Kidney tubule cell (primary cell): ENCODE results near the gene TBX10.
"Not testable (repeated sequence)": the region's sequence is repeated elsewhere in the genome, so short reads cannot be mapped to it uniquely, and the experiment has no call there.

Experiments
- DNase-seq: peaks from one replicate; pipeline ENCODE4 v3.0.0-alpha.2; 2018; ENCODE audit warnings: low spot score

Gene TBX10

DNA sequence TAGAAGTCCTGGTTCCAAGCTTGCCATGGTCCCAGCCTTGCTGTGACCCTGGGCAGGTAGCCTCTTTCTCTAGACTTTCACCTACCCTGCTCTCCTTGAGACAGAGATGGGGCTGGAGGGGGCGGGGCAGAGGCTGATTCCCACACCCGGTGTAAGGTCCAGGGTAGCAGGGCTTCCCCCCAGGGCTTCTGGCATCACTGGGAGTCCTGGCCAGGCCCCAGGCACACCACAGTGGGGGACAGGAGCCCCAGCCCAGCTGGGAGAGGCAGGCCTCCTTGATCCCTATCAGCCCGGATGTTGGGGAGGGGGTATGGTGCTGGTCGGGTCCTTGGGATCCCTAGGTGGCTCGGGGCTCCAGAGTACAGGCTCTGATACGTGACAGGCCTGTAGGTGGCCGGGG lies 8.2 kb downstream of the TBX10 start:
- DNase-seq, result no peak

GRCh38 chr11:67630943-67631331 lies 8.6 kb downstream of the TBX10 start:
- DNase-seq, result no peak

- DNase-seq, result peak; percentile 97
Measured at GRCh38 chr11:67630228-67630942, 9.2 kb downstream of the TBX10 start.

GRCh38 chr11:67629386-67630227 lies 10.0 kb downstream of the TBX10 start, which contains the start of gene NUDT8:
Gene NUDT8, minus strand, starts transcription at chr11:67629937. Its CDS starts 26 bp downstream, at chr11:67629911.
- peak; percentile 86 for DNase-seq

GRCh38 chr11:67628710-67629385 lies 10.7 kb downstream of the TBX10 start:
- no peak for DNase-seq

DNA sequence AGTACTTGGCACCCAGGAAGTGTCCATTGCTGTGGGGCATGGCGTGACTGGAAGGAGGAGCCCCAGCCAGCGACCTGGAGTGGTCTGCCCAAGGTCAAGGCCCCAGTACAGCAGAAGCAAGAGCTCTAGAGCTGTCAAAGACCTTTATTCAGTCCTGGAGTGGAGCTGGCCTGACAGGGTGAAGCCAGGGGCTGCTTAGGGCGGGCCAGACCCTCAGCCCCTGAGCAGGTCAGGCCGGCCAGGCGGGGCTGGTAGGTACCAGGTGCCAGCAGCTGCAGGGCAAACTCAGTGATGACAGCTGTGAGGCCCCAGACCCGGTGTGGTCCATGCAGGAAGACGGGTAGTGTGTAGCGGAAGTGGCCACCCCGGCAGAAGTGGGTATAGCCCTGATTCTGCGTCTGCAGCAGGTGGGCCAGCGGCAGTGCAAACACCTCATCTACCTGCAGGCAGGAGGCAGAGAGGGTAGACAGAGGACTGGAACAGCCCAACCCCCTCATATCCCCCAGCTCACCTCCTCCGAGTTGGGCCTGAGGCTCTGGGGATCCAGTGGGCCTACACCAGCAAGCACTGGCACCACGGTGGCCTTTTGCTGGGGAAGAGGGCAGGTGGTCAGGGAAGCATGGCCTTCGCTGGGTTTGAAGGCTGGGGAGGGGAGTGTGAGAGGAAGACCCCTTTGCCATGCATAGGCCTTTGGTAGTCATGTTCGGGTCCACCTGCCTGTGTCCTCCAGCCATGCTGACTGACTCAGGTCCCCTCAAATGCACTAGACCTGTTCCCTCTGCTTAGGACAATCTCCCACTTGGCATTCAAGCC lies 11.5 kb downstream of the TBX10 start:
- no peak for DNase-seq

- no peak for DNase-seq
Measured at GRCh38 chr11:67627441-67627811, 12.1 kb downstream of the TBX10 start.

DNA sequence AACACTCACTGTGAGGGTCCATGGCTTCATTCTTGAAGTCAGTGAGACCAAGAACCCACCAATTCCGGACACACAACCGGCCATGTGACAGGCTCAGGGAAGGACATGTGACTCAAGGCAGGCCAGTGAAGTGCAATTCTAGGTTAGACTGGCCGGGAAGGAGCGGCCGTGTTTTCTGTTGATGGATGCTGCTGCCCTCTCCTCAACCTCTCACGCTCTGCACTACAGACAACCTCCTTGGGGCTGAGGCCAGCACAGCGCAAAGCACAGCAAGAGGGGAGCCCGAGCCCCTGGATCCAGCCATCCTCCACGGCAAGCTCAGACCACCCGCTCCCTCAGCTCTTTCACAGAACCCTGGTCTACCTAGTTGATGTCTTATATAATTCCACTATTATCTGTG lies 12.6 kb downstream of the TBX10 start:
- no peak for DNase-seq

GRCh38 chr11:67626131-67626833 lies 13.3 kb downstream of the TBX10 start:
- DNase-seq, result not testable (repeated sequence)

GRCh38 chr11:67623795-67624194 lies 15.8 kb downstream of the TBX10 start:
- not testable (repeated sequence) for DNase-seq

DNA sequence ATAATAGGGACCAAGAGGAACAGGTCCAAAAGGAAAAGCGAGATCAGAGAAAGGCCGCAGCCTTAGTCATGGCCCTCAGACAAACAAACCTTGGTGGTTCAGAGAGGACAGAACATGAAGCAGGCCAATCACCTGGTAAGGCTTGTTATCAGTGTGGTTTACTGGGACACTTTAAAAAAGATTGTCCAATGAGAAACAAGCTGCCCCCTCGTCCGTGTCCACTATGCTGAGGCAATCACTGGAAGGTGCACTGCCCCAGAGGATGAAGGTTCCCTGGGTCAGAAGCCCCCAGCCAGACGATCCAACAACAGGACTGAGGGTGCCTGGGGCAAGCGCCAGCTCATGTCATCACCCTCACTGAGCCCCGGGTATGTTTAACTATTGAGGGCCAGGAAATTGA lies 16.7 kb downstream of the TBX10 start:
- DNase-seq, result not testable (repeated sequence)

DNA sequence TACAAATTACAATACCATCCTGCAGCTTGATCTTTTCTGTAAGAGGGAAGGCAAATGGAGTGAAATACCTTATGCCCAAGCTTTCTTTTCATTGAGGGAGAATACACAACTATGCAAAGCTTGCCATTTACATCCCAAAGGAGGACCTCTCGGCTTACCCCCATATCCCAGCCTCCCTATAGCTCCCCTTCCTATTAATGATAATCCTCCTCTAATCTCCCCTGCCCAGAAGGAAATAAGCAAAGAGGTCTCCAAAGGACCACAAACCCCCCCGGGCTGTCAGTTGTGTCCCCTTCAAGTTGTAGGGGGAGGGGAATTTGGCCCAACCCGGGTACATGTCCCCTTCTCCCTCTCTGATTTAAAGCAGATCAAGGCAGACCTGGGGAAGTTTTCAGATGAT lies 17.6 kb downstream of the TBX10 start:
- DNase-seq, result not testable (repeated sequence)

DNA sequence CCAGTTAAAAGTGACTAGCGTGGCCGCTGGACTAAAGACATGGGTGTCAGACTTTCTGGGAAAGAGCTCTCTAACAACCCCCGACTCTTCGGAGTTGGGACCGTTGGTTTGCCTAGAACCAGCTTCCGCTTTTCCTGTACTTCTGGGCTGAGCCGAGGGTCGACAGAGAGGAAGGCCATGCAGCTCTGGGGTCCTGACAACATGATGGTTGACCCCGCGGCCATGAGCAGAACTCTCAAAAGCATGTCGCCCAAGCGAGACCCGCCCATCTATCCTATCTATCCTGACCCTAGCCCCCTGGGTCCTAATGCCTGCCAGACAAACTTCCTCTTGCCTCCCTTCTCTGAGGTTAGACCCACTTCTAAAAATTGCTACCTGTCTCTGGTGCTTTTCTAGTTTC lies 18.9 kb downstream of the TBX10 start:
- DNase-seq, result not testable (repeated sequence)

DNA sequence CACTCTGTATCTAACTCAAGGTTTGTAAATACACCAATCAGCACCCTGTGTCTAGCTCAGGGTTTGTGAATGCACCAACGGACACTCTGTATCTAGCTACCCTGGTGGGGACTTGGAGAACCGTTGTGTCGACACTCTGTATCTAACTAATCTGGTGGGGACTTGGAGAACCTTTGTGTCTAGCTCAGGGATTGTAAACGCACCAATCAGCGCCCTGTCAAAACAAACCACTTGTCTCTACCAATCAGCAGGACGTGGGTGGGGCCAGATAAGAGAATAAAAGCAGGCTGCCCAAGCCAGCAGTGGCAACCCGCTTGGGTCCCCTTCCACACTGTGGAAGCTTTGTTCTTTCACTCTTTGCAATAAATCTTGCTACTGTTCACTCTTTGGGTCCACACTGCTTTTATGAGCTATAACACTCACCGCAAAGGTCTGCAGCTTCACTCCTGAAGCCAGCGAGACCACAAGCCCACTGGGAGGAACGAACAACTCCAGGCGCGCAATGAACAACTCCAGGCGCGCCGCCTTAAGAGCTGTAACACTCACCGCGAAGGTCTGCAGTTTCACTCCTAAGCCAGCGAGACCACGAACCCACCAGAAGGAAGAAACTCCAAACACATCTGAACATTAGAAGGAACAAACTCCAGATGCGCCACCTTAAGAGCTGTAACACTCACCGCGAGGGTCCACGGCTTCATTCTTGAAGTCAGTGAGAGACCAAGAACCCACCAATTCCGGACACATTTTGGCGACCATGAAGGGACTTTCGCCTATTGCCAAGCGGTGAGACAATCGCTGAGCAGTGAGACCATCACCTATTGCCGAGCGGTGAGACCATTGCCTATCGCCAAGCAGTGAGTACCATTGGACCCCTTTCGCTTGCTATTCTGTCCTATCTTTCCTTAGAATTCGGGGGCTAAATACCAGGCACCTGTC lies 19.6 kb downstream of the TBX10 start:
- DNase-seq, result not testable (repeated sequence)

DNA sequence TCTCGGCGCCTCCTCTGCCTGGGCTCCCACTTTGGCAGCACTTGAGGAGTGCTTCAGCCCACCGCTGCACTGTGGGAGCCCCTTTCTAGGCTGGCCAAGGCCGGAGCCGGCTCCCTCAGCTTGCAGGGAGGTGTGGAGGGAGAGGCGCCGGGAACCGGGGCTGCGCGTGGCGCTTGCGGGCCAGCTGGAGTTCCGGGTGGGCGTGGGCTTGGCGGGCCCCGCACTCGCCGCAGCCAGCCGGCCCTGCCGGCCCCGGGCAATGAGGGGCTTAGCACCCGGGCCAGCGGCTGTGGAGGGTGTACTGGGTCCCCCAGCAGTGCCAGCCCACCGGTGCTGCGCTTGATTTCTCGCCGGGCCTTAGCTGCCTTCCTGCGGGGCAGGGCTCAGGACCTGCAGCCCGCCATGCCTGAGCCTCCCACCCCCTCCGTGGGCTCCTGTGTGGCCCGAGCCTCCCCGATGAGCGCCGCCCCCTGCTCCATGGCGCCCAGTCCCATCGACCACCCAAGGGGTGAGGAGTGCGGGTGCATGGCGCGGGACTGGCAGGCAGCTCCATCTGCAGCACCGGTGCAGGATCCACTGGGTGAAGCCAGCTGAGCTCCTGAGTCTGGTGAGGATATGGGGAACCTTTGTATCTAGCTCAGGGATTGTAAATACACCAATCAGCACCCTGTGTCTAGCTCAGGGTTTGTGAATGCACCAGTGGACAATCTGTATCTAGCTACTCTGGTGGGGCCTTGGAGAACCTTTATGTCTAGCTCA lies 20.5 kb downstream of the TBX10 start:
- DNase-seq, result not testable (repeated sequence)

DNA sequence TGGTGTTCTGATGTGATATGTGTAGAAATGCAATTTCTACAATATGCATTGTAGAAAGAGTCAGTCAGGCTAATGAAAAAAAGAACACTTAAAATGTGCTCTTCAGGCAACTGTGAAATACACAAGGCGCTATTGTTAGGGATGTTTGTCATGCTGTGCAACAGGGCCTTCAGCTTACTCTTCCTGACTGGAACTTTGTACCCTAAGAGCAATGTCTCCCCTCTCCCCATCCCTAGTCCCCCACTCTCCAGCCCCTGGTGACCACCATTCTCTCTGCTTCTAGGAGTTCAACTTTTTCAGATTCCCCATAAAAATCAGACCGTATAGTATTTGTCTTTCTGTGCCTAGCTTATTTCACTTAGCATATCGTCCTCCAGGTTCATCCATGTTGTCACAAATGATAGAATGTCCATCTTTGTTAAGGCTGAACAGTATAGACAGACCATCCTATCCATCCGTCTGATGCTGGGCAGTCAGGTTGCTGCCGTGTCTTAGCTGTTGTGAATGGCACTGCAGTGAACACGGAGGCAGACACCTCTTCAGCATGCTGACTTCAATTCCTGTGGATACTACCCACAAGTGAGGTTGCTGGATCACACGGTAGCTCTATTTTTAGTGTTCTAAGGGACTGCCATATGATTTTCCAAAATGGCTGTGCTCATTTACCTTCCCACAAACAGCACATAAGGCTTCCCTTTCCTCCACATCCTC lies 22.2 kb downstream of the TBX10 start:
- DNase-seq, result no peak

GRCh38 chr11:67616431-67617242 lies 22.9 kb downstream of the TBX10 start:
- DNase-seq, result no peak
